GM04503 (cell line): ENCODE measurements around the gene MYO1F.
"Not testable (repeated sequence)": the region's sequence is repeated elsewhere in the genome, so short reads cannot be mapped to it uniquely, and the experiment has no call there.

Experiments used
- DNase-seq: peaks from one replicate; pipeline ENCODE4 v3.0.0-alpha.2; 2012; ENCODE audit warnings: low read depth

MYO1F gene

GRCh38 chr19:8577247-8577646 is at the start of gene MYO1F:
Gene MYO1F, minus strand, starts transcription at chr19:8577442. Its CDS starts 133 bp downstream, at chr19:8577309.
- no peak for DNase-seq

- DNase-seq = no peak
Observed at GRCh38 chr19:8626842-8627241, 49.6 kb upstream of the MYO1F start.

GRCh38 chr19:8622886-8623285 is 45.6 kb upstream of the MYO1F start:
- DNase-seq = not testable (repeated sequence)

GRCh38 chr19:8618751-8619150 is 41.5 kb upstream of the MYO1F start:
- no peak for DNase-seq

GRCh38 chr19:8617984-8618383 is 40.7 kb upstream of the MYO1F start:
- no peak for DNase-seq

GRCh38 chr19:8617325-8617724 is 40.1 kb upstream of the MYO1F start:
- DNase-seq = not testable (repeated sequence)

- DNase-seq = no peak
Observed at GRCh38 chr19:8616861-8617260, 39.6 kb upstream of the MYO1F start.

- no peak for DNase-seq
Observed at GRCh38 chr19:8615813-8616596, 38.8 kb upstream of the MYO1F start.

GRCh38 chr19:8615024-8615423 is 37.8 kb upstream of the MYO1F start:
- no peak for DNase-seq

- DNase-seq = no peak
Observed at GRCh38 chr19:8614455-8614854, 37.2 kb upstream of the MYO1F start.

- DNase-seq = no peak
Observed at GRCh38 chr19:8612807-8613171, 35.5 kb upstream of the MYO1F start.

- no peak for DNase-seq
Observed at GRCh38 chr19:8611877-8612806, 34.9 kb upstream of the MYO1F start.

GRCh38 chr19:8611391-8611876 is 34.2 kb upstream of the MYO1F start:
- DNase-seq = no peak

- no peak for DNase-seq
Observed at GRCh38 chr19:8610936-8611300, 33.7 kb upstream of the MYO1F start.

GRCh38 chr19:8610041-8610935 is 33.0 kb upstream of the MYO1F start, which contains the start of gene ADAMTS10:
Gene ADAMTS10, minus strand, starts transcription at chr19:8610715. Its CDS starts 5,005 bp downstream, at chr19:8605710.
- DNase-seq = no peak

GRCh38 chr19:8609279-8610040 is 32.2 kb upstream of the MYO1F start:
- DNase-seq = no peak

GRCh38 chr19:8608941-8609278 is 31.7 kb upstream of the MYO1F start:
- no peak for DNase-seq

- no peak for DNase-seq
Observed at GRCh38 chr19:8607386-8607785, 30.1 kb upstream of the MYO1F start.

- DNase-seq = no peak
Observed at GRCh38 chr19:8605514-8605913, 28.3 kb upstream of the MYO1F start.

GRCh38 chr19:8601796-8602195 is 24.6 kb upstream of the MYO1F start:
- no peak for DNase-seq

GRCh38 chr19:8600816-8601215 is 23.6 kb upstream of the MYO1F start:
- DNase-seq = no peak
